GM04503 (cell line): ENCODE measurements around the gene HHEX.
"Not testable (repeated sequence)": the region's sequence is repeated elsewhere in the genome, so short reads cannot be mapped to it uniquely, and the experiment has no call there.

Experiments used
- DNase-seq: peaks from one replicate; pipeline ENCODE4 v3.0.0-alpha.2; 2012; ENCODE audit warnings: low read depth

Gene HHEX

DNA sequence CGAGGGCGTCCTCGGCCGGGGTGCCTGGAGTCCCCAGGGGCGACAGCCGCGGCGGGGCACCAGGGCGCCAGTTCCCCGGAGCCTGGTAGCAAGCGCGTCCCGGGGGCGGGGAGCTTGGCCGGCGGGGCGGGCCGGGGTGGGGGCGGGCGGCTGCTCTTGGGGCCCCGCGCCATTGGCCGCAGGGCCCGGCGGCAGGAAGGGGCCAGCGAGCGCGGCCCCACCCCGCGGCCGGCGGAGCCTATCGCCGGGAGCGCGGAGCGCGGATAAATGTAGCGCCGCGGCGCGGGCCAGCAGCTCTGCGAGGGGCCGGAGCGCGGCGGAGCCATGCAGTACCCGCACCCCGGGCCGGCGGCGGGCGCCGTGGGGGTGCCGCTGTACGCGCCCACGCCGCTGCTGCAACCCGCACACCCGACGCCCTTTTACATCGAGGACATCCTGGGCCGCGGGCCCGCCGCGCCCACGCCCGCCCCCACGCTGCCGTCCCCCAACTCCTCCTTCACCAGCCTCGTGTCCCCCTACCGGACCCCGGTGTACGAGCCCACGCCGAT is at the start of gene HHEX:
TSS of gene HHEX (plus strand) at position 293 of the 548 bp plus-strand sequence. CDS start at position 325, 32 bp downstream.
- no peak for DNase-seq

DNA sequence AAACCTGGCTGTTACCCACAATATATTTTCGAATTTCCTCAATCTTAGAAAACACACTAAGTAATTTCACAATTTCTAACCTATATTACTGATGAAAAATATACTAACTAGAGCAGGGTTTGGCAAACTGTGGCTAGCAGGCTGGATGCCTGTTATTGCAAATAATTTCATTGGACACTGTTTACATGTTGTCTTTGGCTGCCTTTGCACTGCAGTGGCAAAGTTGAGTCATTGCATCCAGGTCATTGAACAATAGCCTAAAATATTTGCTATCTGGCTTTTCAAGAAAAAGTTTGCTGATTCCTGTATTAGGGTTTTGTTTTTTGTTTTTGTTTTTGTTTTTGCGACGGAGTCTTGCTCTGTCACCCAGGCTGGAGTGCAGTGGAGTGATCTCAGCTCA is 49.6 kb upstream of the HHEX start:
- DNase-seq = peak; percentile 24

DNA sequence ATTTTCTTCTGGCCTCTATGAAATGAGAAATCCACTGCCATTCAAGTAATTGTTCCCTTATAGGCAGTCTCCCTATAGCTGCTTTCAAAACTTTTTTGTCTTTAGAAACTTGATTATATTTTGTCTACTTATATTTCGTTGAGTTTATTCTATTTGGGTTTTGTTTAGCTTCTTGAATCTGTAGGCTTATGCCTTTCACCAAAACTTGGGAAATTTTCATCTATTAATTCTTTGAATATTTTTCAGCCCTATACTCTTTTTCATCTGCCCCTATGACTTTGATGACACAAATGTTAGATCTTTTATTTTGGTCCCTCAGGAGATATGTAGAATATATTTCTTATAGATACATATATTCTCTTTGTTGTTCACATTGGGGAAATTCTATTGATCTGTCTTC is 48.3 kb upstream of the HHEX start:
- DNase-seq = no peak

DNA sequence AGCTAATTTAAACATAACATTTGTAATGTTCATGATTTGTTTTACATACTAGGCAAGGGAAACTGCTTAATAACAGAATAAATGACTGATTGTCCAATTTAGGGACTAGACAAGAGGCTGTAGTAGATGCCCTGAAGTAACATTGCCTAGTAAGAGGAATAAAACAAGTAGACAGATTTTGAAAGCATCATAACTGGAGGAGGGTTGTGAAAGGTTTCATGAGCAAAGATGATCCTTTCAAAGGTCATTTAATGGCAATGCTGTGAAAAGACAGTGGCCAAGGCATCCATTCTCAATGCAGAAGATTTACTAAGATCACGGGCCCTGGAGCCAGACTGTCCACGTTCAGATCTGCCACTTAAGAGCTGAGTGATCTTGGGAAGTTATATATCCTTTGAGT is 44.8 kb upstream of the HHEX start:
- DNase-seq = no peak

DNA sequence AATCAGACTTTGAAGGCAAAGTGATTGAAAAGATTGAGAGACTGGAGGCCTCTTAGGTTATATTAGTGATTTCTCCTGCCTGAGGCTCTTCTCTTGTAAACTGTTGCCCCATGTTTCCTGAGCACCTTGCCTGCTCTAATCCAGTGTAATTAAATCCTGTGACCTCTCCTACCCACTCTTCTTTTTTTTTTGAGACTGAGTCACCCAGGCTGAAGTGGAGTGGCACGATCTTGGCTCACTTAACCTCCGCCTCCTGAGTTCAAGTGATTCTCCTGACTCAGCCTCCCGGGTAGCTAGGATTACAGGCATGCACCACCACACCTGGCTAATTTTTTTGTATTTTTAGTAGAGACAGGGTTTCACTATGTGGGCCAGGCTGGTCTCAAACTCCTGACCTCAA is 38.9 kb upstream of the HHEX start:
- not testable (repeated sequence) for DNase-seq

DNA sequence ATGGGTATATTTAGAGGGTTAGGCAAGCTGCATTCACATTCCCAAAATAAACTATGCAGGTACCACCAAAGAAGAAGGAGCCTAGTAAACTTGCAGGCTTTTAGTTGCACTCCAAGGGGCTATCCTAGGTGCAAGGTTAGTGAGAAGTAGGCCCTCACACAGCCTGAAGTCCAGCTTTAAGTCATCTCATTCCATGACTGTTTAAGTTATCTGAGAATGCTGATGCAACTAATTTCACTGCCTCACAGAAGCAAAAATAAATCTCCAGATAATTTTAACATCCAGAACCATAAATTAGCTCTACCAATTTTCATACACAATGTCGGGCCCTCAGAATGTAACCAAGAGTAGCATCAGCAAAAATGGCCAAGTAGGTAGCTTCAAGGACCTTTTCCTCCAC is 34.3 kb upstream of the HHEX start:
- no peak for DNase-seq

DNA sequence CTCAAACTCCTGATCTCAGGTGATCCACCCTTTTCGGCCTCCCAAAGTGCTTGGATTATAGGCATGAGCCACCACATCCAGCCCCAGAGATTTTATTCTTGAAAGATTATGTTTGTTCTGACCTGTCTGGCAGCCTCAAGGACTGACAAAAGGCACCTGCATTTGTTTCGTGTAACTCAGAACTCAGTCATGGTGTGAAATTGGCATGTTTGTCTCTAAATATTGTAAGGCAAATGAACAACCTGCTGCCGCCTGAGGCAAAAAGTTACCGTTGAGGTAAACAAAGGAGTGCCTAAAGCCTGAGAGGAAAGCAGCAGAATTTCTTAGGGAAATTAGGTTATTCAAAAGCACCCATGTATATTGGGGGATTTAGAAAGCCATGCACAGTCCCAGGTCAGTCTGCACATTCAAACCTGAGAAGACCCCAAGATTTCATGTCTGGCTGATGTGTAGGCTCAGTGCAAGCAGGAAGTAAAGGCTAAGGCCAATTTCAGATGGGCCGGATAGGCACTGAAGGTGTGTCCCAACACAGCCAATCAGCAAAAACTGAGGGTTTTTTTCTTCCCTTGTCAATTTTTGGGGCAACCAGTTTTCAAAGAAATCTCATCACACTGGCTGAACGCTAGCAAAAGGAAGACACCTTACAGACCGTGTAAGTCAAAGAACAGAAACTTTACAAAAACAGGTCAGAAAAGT is 33.3 kb upstream of the HHEX start:
- no peak for DNase-seq

DNA sequence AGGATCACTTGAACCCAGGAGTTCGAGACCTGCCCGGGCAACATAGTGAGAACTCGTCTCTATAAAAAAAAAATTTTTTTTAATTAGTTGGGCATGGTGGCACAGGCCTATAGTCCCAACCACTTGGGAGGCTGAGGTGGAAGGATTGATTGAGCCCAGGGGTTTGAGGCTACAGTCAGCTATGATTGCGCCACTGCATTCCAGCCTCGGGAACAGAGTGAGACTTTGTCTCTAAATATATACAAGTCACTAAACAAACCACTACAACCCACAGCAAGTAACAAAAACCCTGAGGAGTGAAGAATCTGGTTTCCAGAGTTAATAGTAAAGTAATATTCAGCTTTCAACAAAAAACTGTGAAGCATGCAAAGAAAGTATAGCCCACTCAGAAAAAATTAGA is 32.7 kb upstream of the HHEX start:
- no peak for DNase-seq

DNA sequence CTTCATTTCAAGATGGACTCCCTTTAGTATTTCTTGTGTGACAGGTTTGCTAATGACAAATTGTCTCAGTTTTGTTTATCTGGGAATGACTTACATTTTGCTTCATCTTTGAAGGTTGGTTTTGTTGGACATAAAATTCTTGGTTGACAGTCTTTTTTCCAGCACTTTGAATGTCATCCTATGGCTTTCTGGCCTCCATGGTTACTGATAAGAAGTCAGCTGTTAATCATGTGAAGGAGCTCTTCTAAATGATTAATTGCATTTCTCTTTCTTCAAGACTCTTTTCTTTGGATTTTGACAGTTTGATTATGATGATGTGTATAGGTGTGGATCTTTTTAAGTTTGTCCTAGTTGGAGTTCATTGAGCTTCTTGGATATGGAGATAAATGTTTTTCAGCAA is 26.9 kb upstream of the HHEX start:
- no peak for DNase-seq

DNA sequence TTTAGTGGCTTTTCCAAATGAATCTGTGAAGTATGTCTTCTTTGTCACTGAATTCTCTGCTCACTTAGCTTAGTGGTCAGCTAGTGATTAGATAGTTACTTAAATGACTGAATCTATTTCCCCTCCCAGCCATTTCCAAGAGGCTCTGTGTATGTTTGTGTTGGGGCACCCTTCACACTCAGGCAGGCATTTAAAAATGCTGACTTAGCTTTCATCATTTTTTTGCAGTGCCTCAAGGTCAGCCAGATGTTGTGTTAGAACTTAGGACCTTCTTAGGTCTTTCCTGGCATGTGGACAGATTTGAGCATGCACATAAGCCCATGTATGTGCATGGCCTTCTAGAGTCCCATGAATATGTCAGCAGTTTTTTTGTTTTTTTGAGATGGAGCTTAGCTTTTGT is 25.4 kb upstream of the HHEX start:
- no peak for DNase-seq

DNA sequence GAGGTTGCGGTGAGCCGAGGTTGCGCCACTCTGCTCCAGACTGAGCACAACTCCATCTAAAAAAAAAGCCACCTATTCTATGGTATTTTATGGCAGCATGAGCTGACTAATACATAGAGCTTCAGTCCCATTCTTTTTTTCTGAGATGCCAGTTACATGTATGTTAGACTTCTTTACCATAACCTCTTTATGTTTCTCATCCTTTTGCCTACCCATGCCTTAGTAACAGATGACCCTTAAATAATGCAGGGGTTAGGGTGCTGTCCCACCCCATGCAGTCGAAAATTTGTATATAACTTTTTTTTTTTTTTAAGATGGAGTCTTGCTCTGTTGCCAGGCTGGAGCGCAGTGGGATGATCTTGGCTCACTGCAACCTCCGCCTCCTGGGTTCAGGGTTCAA is 22.7 kb upstream of the HHEX start:
- DNase-seq = no peak

DNA sequence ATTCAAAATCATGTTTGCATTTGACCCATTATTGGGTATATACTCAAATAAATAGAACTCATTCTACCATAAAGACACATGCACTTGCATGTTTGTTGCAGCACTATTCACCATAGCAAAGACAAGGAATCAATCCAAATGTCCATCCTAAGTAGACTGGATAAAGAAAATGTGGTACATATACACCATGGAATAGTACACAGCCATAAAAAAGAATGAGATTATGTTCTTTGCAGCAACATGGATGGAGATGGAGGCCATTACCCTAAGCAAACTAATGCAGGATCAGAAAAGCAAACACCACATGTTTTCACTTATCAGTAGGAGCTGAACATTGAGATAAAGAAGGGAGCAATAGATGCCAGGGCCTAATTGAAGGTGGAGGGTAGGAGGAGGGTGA is 12.0 kb upstream of the HHEX start:
- no peak for DNase-seq

DNA sequence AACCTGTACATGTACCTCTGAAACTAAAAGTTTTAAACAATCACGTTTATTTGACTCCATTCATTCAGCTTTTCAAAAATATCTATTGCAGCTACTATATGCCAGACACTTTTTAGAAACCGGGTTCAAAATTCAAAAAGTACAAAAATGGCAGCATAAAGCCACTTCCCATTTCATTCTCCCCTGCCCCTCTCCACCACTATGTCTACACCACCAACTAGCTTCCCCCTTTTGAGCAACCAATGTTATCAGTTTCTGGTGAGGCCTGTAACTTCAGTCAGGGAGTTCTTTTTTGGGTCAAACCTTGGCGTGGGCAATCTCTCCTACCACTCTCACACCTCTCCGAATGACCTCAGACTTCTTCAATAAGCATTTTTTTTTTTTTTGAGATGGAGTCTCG is 11.5 kb upstream of the HHEX start:
- no peak for DNase-seq

DNA sequence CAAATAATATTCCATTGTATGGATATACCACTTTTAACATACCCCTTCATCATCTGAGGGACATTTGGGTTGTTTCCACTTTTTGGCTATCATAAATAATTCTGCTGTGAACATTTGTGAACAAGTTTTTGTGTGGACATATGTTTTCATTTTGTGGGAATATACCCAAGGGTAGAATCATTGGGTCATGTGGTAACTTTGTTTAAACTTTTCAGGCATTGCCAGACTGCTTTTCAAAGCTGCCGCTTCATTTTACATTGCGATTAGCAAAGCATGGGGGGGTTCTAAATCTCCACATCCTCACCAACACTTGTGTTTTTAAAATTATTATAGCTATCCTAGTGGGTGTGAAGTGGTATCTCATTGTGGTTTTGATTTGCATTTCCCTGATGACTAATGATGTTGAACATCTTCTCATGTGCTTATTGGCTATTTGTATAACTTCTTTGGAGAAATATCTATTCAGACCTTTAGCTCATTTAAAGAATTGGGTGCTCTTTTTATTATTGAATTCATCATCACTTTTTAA is 8.4 kb upstream of the HHEX start:
- DNase-seq = no peak

DNA sequence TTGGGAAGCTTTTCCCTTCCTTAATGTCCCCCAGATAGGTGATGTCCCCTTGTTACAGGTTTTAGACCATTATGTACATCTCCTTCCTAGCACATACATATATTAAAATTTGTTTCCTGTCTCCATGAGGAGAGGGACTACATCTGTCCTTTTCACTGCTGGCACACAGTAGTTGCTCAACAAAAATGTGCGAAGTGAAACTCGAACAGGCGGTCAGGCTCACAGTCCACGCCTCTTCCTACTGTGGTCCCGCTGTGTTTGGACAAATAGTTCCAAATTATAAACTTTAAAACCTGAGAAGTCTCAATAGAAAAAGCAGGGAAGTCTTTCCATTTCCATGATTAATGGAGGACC is 1.2 kb upstream of the HHEX start:
- no peak for DNase-seq

DNA sequence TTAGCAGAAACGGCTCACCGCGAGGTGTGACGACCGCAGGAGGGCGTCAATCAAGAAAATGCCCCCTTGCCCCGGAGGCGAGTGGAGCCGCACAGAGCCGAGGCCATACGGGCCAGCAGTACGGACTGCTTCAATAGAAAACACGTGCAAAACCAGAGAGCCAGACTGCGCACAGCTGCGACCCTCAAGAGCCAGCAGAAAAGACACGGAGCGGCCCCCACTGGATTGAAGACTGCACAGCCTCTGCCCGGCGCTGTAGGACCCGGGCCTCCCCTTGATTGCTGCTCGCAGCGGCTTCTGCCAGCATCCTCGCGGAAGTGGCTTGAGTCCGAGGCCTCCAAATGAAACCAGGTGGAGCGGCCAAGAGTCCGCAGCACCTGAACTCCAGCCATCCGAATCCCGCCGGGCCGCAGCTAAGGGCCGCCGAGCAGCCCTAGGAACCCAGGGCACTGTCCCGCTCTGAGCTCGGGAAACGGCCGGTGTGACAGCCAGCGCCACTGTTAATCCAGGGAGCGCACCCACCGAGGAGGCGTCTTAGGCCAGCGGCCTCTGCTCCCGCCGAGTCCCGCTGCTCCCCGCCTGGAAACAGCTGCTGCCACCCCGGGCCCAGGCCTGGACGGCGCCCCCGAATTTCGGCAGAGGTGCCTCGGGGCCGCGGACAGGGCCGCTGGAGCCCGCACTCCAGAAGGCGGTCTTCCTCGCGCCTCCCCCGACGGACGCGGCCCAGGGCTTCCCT is 660 bp upstream of the HHEX start:
- no peak for DNase-seq

DNA sequence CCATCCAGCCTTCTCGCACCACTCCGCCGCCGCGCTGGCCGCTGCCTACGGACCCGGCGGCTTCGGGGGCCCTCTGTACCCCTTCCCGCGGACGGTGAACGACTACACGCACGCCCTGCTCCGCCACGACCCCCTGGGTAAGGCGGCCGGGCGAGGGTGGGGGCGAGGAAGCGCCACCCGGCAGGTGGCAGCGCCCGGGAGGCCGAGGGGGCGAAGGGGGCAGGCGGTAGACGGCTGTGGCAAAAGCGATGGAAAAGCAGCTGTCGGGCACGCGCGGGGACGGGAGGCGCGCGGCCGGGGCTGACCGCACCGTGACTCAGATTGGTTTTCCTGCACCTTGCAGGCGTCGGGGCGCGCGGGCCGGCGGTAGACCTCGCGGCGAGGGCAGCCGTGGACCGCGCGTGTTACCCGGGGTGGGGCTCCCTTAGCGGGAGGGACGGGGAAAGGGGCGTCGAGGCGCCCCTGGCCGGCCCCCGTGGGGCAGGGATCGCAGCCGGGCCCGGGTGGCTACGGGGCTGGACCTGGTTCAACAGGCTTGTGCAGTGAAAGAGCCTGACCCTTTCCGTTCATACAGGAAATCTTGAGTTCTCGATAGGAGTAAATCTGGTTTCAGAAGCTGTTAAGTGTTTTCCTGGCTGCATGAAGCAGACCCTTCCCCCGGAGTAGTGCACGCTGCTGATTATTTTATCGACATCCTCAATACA is 608 bp downstream of the HHEX start:
- DNase-seq = no peak

DNA sequence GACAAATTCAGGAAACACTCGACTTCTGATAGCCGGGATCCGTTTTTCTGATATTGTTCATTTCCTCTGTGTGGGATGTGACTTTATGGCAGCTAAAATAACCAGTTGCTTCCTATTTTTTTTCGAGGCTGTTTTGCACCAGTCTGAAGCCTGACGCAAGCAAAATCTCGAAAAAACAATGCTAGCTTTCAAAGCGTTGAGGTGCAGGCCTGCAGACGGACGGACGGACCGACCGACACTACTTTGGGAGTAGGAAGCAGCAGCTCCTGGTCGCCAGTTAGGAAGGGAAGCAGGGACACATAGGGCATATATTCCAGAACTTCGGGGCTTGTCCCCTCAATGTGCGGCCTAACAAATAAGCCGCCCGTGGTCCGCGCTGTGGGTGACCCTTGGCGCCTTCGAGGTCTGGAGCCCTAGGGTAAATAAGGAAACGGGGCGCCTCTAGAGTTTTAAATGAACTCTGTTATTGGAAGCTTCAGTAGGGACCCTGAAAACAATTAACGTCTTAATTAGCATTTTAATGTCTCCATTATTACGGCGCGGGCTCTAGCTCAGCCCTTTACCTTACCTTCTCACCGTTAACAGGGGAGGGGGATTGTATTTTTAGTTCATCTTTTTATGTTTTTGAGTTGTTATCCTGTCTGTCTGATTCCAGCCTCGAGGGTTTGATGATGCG is 1.3 kb downstream of the HHEX start:
- no peak for DNase-seq

DNA sequence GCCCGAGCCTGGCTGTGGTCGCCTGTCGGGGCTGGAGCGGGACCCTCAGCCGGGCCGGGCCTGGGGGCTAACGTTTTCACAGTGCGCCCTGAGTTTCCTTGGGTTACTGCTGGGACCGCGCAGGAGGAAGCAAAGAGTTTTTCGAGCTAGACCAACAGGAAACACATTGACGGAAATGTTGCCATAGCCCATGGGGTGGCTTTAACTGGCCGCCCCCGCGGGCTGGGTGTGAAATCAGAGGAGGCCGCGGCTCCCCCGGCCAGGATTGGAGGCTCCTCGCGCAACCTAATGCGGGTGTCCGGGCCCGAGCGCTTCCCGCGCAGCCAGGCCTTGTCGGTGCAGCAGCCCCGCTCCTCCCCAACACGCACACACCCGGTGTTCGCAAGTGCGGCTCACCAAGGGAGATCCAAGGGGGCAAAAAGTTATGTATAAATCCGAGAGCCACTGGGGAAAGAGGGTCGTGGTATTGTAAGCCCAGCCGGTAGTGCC is 1.9 kb downstream of the HHEX start:
- no peak for DNase-seq

DNA sequence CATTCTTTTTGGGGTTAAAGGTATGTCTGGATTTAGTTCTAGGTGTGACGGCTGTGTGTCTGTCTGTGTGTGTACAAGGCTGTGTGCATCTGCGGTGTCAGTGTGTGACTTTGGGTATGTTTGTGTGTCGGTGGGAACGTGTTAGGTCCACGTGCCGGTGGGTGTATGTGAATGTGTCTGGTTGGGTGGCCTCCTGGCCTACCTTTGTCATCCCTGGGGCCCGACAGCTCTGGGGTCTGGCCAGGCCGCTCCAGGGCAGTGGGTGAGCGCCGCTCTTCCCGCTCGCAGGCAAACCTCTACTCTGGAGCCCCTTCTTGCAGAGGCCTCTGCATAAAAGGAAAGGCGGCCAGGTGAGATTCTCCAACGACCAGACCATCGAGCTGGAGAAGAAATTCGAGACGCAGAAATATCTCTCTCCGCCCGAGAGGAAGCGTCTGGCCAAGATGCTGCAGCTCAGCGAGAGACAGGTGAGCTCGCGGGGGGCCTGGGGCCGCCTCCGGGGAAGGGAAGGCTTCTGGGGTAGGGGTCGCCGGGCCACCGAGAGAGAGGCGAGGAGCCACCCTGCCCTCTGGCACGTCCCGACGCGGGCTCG is 2.4 kb downstream of the HHEX start:
- DNase-seq = no peak

DNA sequence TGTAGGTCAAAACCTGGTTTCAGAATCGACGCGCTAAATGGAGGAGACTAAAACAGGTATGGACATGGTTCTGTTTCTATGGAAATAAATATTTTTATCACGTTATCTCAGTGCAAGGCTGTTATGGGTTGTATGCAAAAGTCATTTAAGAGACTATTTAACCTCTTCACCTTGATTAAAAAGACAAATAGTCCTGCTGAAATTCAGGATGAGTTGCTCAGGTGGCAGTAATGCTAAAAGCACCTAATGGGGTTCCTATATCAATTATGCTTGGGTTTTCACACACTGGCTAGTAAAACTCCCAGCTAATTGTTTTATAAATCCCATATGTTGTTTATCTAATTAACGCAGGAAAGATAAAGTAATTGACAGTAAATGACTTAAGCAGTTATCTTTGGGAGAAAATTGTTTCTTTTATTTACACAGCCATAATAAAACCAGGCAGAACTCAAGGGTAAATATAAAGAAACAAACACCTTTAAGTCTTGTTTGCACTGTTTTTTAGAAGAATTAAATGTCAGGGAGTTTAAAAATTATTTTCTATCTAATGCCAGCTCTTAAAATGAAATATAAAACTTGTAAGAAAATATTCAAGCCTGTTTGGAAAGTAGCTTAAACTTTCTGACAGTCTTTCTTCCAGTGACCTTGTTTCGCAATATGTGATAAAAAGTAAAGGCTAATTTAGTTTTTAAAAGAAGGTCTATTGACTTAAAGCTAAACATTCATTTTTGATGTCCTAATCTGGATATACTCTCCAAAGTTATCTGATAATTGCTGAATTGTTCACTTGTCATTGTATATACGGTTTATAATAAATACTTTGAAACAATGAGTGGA is 3.2 kb downstream of the HHEX start:
- DNase-seq = no peak
